ENCODE measurements around the gene MTUS2.

Gene MTUS2

DNA sequence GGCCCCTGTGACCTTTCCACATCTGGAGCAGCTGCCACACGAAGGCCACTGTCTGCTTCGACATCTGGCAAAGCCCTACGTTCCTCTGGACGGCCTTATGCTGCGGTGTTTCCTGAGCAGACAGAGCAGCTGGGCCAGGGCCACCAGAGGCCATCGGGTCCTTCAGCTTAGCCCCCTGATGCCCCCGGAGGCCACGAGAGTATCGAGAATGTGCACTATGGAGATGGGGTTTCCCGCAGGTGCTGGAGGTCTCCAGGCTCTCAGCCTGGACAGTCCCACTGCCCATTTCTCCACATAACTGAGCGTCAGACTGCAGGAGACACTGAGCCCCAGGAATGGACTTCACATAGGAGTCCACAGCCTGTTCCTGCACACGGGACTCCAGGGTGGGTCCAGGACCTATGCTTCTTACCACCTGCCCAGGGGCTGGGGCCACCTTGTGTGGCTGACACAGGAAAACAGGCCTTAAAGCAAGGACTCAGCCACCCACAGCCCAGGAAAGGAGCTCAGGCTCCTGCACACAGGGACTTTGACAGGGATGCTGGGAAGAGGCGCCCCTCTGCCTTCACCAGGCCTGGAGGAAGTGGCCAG, 694.7 kb downstream of the MTUS2 start:
- H3K27me3 ChIP-seq (ENCODE audit: insufficient read depth, poor library complexity, severe bottlenecking), result no peaks in the 10 kb centered on the region
- TF ChIP-seq GABPA (IDR thresholded peaks at IDR 0.05; ENCODE audit: low read depth) (no peak), SPI1 (IDR thresholded peaks at IDR 0.05; ENCODE audit: borderline replicate concordance, low read depth) (no peak), POLR2AphosphoS5 (IDR thresholded peaks at IDR 0.05; ENCODE audit: low read depth) (no peak)
- TF ChIP-seq, protein P1, sequence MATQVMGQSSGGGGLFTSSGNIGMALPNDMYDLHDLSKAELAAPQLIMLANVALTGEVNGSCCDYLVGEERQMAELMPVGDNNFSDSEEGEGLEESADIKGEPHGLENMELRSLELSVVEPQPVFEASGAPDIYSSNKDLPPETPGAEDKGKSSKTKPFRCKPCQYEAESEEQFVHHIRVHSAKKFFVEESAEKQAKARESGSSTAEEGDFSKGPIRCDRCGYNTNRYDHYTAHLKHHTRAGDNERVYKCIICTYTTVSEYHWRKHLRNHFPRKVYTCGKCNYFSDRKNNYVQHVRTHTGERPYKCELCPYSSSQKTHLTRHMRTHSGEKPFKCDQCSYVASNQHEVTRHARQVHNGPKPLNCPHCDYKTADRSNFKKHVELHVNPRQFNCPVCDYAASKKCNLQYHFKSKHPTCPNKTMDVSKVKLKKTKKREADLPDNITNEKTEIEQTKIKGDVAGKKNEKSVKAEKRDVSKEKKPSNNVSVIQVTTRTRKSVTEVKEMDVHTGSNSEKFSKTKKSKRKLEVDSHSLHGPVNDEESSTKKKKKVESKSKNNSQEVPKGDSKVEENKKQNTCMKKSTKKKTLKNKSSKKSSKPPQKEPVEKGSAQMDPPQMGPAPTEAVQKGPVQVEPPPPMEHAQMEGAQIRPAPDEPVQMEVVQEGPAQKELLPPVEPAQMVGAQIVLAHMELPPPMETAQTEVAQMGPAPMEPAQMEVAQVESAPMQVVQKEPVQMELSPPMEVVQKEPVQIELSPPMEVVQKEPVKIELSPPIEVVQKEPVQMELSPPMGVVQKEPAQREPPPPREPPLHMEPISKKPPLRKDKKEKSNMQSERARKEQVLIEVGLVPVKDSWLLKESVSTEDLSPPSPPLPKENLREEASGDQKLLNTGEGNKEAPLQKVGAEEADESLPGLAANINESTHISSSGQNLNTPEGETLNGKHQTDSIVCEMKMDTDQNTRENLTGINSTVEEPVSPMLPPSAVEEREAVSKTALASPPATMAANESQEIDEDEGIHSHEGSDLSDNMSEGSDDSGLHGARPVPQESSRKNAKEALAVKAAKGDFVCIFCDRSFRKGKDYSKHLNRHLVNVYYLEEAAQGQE (IDR thresholded peaks at IDR 0.05; ENCODE audit: insufficient replicate concordance, low read depth), result no peak
- TF ChIP-seq, protein P2, sequence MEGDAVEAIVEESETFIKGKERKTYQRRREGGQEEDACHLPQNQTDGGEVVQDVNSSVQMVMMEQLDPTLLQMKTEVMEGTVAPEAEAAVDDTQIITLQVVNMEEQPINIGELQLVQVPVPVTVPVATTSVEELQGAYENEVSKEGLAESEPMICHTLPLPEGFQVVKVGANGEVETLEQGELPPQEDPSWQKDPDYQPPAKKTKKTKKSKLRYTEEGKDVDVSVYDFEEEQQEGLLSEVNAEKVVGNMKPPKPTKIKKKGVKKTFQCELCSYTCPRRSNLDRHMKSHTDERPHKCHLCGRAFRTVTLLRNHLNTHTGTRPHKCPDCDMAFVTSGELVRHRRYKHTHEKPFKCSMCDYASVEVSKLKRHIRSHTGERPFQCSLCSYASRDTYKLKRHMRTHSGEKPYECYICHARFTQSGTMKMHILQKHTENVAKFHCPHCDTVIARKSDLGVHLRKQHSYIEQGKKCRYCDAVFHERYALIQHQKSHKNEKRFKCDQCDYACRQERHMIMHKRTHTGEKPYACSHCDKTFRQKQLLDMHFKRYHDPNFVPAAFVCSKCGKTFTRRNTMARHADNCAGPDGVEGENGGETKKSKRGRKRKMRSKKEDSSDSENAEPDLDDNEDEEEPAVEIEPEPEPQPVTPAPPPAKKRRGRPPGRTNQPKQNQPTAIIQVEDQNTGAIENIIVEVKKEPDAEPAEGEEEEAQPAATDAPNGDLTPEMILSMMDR (IDR thresholded peaks at IDR 0.05; ENCODE audit: insufficient read depth, low read length), result no peak
- DNase-seq (ENCODE audit: low read depth in 1 of 2, low spot score in 1 of 2), result no peak
- H3K27ac ChIP-seq (replicated peaks), result no peak overlapping the region
- H3K4me3 ChIP-seq (replicated peaks; ENCODE audit: insufficient read depth, low read length), result no peak overlapping the region

DNA sequence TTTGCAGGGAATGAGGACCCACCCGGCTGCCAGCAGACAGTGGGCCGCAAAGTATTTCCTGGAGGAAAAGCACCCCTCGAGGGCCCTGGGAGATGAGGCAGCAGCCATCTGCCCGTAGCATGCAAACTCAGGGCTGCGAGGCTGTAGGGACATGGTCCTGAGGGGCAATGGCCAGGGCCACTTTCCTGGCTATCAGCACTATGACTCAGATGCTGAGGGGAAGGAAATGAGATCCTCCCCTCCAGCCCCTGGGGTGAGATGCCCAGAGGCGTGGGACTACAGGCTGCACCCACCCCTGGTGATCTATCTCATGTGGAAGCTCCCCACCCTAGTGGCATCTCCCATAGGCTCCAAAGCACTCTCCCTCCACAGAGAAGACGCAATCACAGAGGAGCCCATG, 695.2 kb downstream of the MTUS2 start:
- no peak overlapping the region for H3K27ac ChIP-seq (replicated peaks)
- DNase-seq (ENCODE audit: low read depth in 1 of 2, low spot score in 1 of 2), result no peak
- H3K27me3 ChIP-seq (ENCODE audit: insufficient read depth, poor library complexity, severe bottlenecking), result no peaks in the 10 kb centered on the region
- H3K4me3 ChIP-seq (replicated peaks; ENCODE audit: insufficient read depth, low read length), result no peak overlapping the region
- TF ChIP-seq, protein P1 (IDR thresholded peaks at IDR 0.05; ENCODE audit: insufficient replicate concordance, low read depth), result no peak
- TF ChIP-seq GABPA (IDR thresholded peaks at IDR 0.05; ENCODE audit: low read depth), result no peak

DNA sequence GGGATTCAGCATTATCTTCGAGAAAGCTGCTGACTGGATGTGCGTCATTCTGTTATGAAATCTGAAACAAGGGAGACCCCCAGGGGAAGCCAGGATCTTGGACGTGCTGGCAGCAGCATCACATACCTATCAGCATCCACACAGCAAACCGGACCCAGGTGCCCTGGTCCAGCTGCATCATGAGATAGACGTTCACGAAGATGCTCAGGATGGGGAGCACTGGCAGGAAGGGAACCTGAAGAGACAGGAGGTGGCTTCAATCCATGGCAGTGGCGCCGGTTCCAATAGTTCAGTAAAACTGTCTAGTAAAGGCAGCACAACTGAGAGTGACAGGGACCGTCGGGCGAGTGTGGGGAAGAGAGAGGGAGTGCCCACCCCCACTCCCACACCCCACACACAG, 695.9 kb downstream of the MTUS2 start:
- TF ChIP-seq, protein P2 (IDR thresholded peaks at IDR 0.05; ENCODE audit: insufficient read depth, low read length), result no peak
- TF ChIP-seq, protein P1 (IDR thresholded peaks at IDR 0.05; ENCODE audit: insufficient replicate concordance, low read depth), result no peak
- TF ChIP-seq GABPA (IDR thresholded peaks at IDR 0.05; ENCODE audit: low read depth) (no peak), SPI1 (IDR thresholded peaks at IDR 0.05; ENCODE audit: borderline replicate concordance, low read depth) (no peak), POLR2AphosphoS5 (IDR thresholded peaks at IDR 0.05; ENCODE audit: low read depth) (no peak)
- no peaks in the 10 kb centered on the region for H3K27me3 ChIP-seq (ENCODE audit: insufficient read depth, poor library complexity, severe bottlenecking)
- no peak for DNase-seq (ENCODE audit: low read depth in 1 of 2, low spot score in 1 of 2)

More for the DNA sequence above, 695.9 kb downstream of the MTUS2 start:
- Histone ChIP-seq H3K4me3 (replicated peaks; ENCODE audit: insufficient read depth, low read length) (no peak overlapping the region), H3K27ac (replicated peaks) (no peak overlapping the region)

All from HL-60 (cell line).